Measurements from ENCODE around the gene RBM19.

DNA sequence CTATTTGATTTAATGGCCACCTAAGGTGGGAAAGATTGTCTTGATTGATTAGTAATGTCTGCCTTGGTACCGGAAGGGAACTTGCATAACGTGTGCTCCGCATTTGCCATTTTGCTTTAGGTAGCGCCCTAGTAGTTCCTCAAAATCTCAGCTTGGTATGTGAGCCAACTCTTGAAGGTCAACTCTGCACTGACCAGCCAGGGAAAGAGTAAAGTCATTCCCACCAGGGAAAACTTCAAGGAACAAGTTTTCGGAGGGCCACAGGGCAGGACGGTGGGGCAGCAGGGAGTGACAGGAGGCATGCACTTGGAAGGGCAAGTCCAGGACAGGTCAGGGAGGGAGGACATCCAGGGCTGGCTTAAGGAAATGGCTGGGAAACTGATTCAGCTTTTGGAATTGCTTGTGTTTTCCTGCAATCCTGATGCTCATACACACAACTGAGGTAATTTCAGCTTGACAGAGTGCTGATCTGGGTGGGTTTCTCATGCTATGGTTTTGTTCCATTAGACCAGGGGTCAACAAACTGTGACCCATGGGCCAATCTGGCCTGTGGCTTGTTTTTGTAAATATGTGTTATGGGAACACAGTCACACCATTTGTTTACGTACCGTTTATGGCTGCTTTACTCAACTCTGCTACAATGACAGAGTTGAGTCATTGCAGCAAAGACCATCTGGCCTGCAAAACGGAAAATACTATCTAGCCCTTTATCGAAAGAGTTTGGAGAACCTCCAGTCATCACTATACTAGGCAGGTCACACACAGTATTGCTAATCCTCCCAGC, 184.5 kb downstream of the RBM19 start:
- TF ChIP-seq, protein P1, sequence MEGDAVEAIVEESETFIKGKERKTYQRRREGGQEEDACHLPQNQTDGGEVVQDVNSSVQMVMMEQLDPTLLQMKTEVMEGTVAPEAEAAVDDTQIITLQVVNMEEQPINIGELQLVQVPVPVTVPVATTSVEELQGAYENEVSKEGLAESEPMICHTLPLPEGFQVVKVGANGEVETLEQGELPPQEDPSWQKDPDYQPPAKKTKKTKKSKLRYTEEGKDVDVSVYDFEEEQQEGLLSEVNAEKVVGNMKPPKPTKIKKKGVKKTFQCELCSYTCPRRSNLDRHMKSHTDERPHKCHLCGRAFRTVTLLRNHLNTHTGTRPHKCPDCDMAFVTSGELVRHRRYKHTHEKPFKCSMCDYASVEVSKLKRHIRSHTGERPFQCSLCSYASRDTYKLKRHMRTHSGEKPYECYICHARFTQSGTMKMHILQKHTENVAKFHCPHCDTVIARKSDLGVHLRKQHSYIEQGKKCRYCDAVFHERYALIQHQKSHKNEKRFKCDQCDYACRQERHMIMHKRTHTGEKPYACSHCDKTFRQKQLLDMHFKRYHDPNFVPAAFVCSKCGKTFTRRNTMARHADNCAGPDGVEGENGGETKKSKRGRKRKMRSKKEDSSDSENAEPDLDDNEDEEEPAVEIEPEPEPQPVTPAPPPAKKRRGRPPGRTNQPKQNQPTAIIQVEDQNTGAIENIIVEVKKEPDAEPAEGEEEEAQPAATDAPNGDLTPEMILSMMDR (IDR thresholded peaks at IDR 0.05; ENCODE audit: low read length): no peak
- TF ChIP-seq EZH2 (IDR thresholded peaks at IDR 0.05; ENCODE audit: borderline replicate concordance, low read length): no peak
